ENCODE results near the gene SLAMF8. TPM values are rescaled to one million over a fixed set of nuclear protein-coding genes. Genes with fewer than 3 reads are reported as not detected.

Gene SLAMF8
- total and polyA plus RNA-seq, 4 donors, result 0.28 to 1.6 (median 1.1) TPM

GRCh38 chr1:159883134-159883533 is 56.5 kb downstream of the SLAMF8 start:
- H3K9ac ChIP-seq (ENCODE audit: low read depth in 1 of 2, low read length in 2 of 2), result no peak overlapping the region
- WGBS, result 67% methylated on average over 4 of the region's 4 CpGs
- H3K27ac ChIP-seq (ENCODE audit: low read depth in 1 of 2, low read length in 2 of 2), result no peak overlapping the region
- H3K27me3 ChIP-seq (ENCODE audit: control insufficient read depth in 4 of 4, insufficient read depth in 4 of 4, low read length in 3 of 4), result no peaks in the 10 kb centered on the region
- H3K9me3 ChIP-seq (ENCODE audit: control insufficient read depth in 4 of 4, low read length in 3 of 4), result no peaks in the 10 kb centered on the region
- no peak for TF ChIP-seq TAF1 (conservative IDR thresholded peaks at IDR 0.05)
- TF ChIP-seq JUND (IDR thresholded peaks at IDR 0.05), result no peak
- TF ChIP-seq HNF4A (conservative IDR thresholded peaks at IDR 0.05), result no peak
- TF ChIP-seq RAD21 (IDR thresholded peaks at IDR 0.05), result no peak
- no peak for TF ChIP-seq NR2F2 (IDR thresholded peaks at IDR 0.05)
- no peak for TF ChIP-seq REST (IDR thresholded peaks at IDR 0.05)
- no peak for TF ChIP-seq ZBTB33 (IDR thresholded peaks at IDR 0.05)
- TF ChIP-seq GABPA (IDR thresholded peaks at IDR 0.05 in 1 of 2, conservative IDR thresholded peaks at IDR 0.05 in 1 of 2), result no peak
- no peaks in the 10 kb centered on the region for H3K4me1 ChIP-seq (ENCODE audit: control insufficient read depth in 4 of 4, insufficient read depth in 4 of 4, low read length in 3 of 4)
- H3K36me3 ChIP-seq (ENCODE audit: control insufficient read depth in 4 of 4, insufficient read depth in 3 of 4, low read depth in 1 of 4, low read length in 3 of 4), result no peaks in the 10 kb centered on the region
- H3K4me3 ChIP-seq (ENCODE audit: low read depth in 1 of 3, low read length in 3 of 3), result no peak overlapping the region
- DNase-seq (ENCODE audit: low spot score), result no peak

GRCh38 chr1:159884296-159884695 is 57.6 kb downstream of the SLAMF8 start:
- Histone ChIP-seq H3K4me3 (ENCODE audit: low read depth in 1 of 3, low read length in 3 of 3) (no peak overlapping the region), H3K9ac (ENCODE audit: low read depth in 1 of 2, low read length in 2 of 2) (no peak overlapping the region), H3K4me1 (ENCODE audit: control insufficient read depth in 4 of 4, insufficient read depth in 4 of 4, low read length in 3 of 4) (peaks cover 0 to 2% (median 0%) of the 10 kb centered on the region in 4 donors), H3K9me3 (ENCODE audit: control insufficient read depth in 4 of 4, low read length in 3 of 4) (no peaks in the 10 kb centered on the region), H3K36me3 (ENCODE audit: control insufficient read depth in 4 of 4, insufficient read depth in 3 of 4, low read depth in 1 of 4, low read length in 3 of 4) (no peaks in the 10 kb centered on the region), H3K27me3 (ENCODE audit: control insufficient read depth in 4 of 4, insufficient read depth in 4 of 4, low read length in 3 of 4) (no peaks in the 10 kb centered on the region), H3K27ac (ENCODE audit: low read depth in 1 of 2, low read length in 2 of 2) (no peak overlapping the region)
- no peak for DNase-seq (ENCODE audit: low spot score)
- TF ChIP-seq GABPA (IDR thresholded peaks at IDR 0.05 in 1 of 2, conservative IDR thresholded peaks at IDR 0.05 in 1 of 2) (no peak), EGR1 (IDR thresholded peaks at IDR 0.05; ENCODE audit: low read depth in 2 of 2) (no peak), ATF3 (IDR thresholded peaks at IDR 0.05) (no peak), RXRA (IDR thresholded peaks at IDR 0.05) (no peak), TAF1 (conservative IDR thresholded peaks at IDR 0.05) (no peak), HNF4A (conservative IDR thresholded peaks at IDR 0.05) (no peak), RAD21 (IDR thresholded peaks at IDR 0.05) (no peak), ZBTB33 (IDR thresholded peaks at IDR 0.05) (no peak), MAX (IDR thresholded peaks at IDR 0.05) (no peak), REST (IDR thresholded peaks at IDR 0.05) (no peak), JUND (IDR thresholded peaks at IDR 0.05) (no peak), HNF4G (IDR thresholded peaks at IDR 0.05) (no peak), CTCF (IDR thresholded peaks at IDR 0.05; ENCODE audit: low read depth, low read length, missing input control) (no peak), YY1 (IDR thresholded peaks at IDR 0.05) (no peak), FOXA1 (IDR thresholded peaks at IDR 0.05) (no peak), SP1 (IDR thresholded peaks at IDR 0.05) (no peak), NR2F2 (IDR thresholded peaks at IDR 0.05) (no peak), FOXA2 (IDR thresholded peaks at IDR 0.05) (no peak)
- WGBS, result 77% methylated on average over 8 of the region's 8 CpGs
